ENCODE data around the gene BANP.
"Not testable (repeated sequence)": the region's sequence is repeated elsewhere in the genome, so short reads cannot be mapped to it uniquely, and the experiment has no call there.

BANP gene

GRCh38 chr16:87929986-87930385 lies 21.2 kb upstream of the BANP start:
- DNase-seq = no peak

- no peak for DNase-seq
Measured at GRCh38 chr16:87930456-87930855, 20.8 kb upstream of the BANP start.

GRCh38 chr16:87931504-87931903 lies 19.7 kb upstream of the BANP start:
- DNase-seq = no peak

- not testable (repeated sequence) for DNase-seq
Measured at GRCh38 chr16:87932475-87933139, 18.6 kb upstream of the BANP start.

GRCh38 chr16:87933140-87933495 lies 18.1 kb upstream of the BANP start:
- DNase-seq = no peak

- DNase-seq = not testable (repeated sequence)
Measured at GRCh38 chr16:87934752-87935425, 16.3 kb upstream of the BANP start.

GRCh38 chr16:87936016-87936374 lies 15.2 kb upstream of the BANP start:
- DNase-seq = not testable (repeated sequence)

GRCh38 chr16:87936375-87937230 lies 14.6 kb upstream of the BANP start, which contains the start of gene CA5A:
CA5A (minus strand) TSS chr16:87936529; CDS start chr16:87936450, 79 bp downstream.
- no peak for DNase-seq

- DNase-seq = not testable (repeated sequence)
Measured at GRCh38 chr16:87937231-87937542, 14.0 kb upstream of the BANP start.

GRCh38 chr16:87938412-87938949 lies 12.8 kb upstream of the BANP start:
- DNase-seq = no peak

- DNase-seq = no peak
Measured at GRCh38 chr16:87939562-87940423, 11.4 kb upstream of the BANP start.

GRCh38 chr16:87942680-87943079 lies 8.6 kb upstream of the BANP start:
- DNase-seq = no peak

GRCh38 chr16:87945351-87946042 lies 5.7 kb upstream of the BANP start:
- peak; percentile 68 for DNase-seq

- no peak for DNase-seq
Measured at GRCh38 chr16:87946596-87947347, 4.5 kb upstream of the BANP start.

GRCh38 chr16:87947356-87948118 lies 3.7 kb upstream of the BANP start:
- no peak for DNase-seq

GRCh38 chr16:87948119-87948545 lies 3.1 kb upstream of the BANP start:
- no peak for DNase-seq

- DNase-seq = no peak
Measured at GRCh38 chr16:87948735-87949070, 2.5 kb upstream of the BANP start.

- DNase-seq = no peak
Measured at GRCh38 chr16:87949071-87949744, 2.0 kb upstream of the BANP start.

GRCh38 chr16:87951552-87952538 lies 611 bp downstream of the BANP start:
- no peak for DNase-seq

Measured in NCI-H2081 treated with DMSO at 0.1 percent for 48 hours (cell line).